ENCODE data around the gene TMEM266. TPM values are rescaled to one million over a fixed set of nuclear protein-coding genes. Genes with fewer than 3 reads are reported as not detected.
A peak's percentile ranks its signal among the peaks of the same experiment; 100 is the strongest.

TMEM266 gene
- total and polyA plus RNA-seq, 8 donors, result 1.9 to 5.5 (median 4.2) TPM

GRCh38 chr15:76127880-76128279, 68.1 kb downstream of the TMEM266 start:
- intact Hi-C loops (cut with DNase I), result no loop called here
- H3K27me3 ChIP-seq, result no peaks in the 10 kb centered on the region
- no peaks in the 10 kb centered on the region for H3K36me3 ChIP-seq
- ATAC-seq (peak; percentile 50 to 75 (median 70)), DNase-seq (peak in 2 of 6 donors; percentile 33 to 40), FAIRE-seq (no peak)
- peaks cover 0 to 17% (median 15%) of the 10 kb centered on the region in 3 donors for H3K4me1 ChIP-seq
- no peak for TF ChIP-seq CTCF (IDR thresholded peaks at IDR 0.05)
- H3K27ac ChIP-seq, result peak overlapping the region; percentile 11 to 68 (median 42)
- peak overlapping the region in 2 of 4 donors; percentile 9 to 30 for H3K4me3 ChIP-seq
- no peaks in the 10 kb centered on the region for H3K9me3 ChIP-seq
- WGBS, 2 donors, result 19 to 25% methylated on average over 4 of the region's 4 CpGs

- TF ChIP-seq CTCF (IDR thresholded peaks at IDR 0.05), result no peak
- no peak for FAIRE-seq
- Histone ChIP-seq H3K36me3 (no peaks in the 10 kb centered on the region), H3K9me3 (no peaks in the 10 kb centered on the region), H3K27ac (no peak overlapping the region), H3K27me3 (no peaks in the 10 kb centered on the region), H3K4me1 (no peaks in the 10 kb centered on the region), H3K4me3 (no peak overlapping the region)
- intact Hi-C loops (cut with DNase I), result loop anchor here in 1 of 3 donors (10.0 kb wide), 1 partner anchor 70 kb away; no protein-coding TSS in a partner anchor
- no peak for ATAC-seq
- 96 to 100% methylated on average over 1 of the region's 1 CpG for WGBS, 2 donors
- no peak for DNase-seq
Measured at GRCh38 chr15:76134537-76134936, 74.8 kb downstream of the TMEM266 start.

GRCh38 chr15:76135516-76135915, 75.7 kb downstream of the TMEM266 start:
- Histone ChIP-seq H3K27ac (no peak overlapping the region), H3K36me3 (no peaks in the 10 kb centered on the region), H3K4me3 (no peak overlapping the region), H3K4me1 (peaks cover 0 to 6% (median 0%) of the 10 kb centered on the region in 3 donors), H3K27me3 (no peaks in the 10 kb centered on the region), H3K9me3 (no peaks in the 10 kb centered on the region)
- FAIRE-seq (no peak), DNase-seq (no peak), ATAC-seq (no peak)
- intact Hi-C loops (cut with DNase I), result loop anchor here in 2 of 3 donors (5.0 to 10.0 kb wide), 2 partner anchors 71 to 78 kb away; partner anchors contain the start of gene TMEM266 (in 1 of the 2)
- TF ChIP-seq CTCF (IDR thresholded peaks at IDR 0.05), result no peak
- 85 to 95% methylated on average over 2 of the region's 2 CpGs for WGBS, 2 donors

- TF ChIP-seq CTCF (IDR thresholded peaks at IDR 0.05), result no peak
- Histone ChIP-seq H3K4me1 (peaks cover 0 to 6% (median 0%) of the 10 kb centered on the region in 3 donors), H3K27ac (no peak overlapping the region), H3K27me3 (no peaks in the 10 kb centered on the region), H3K9me3 (no peaks in the 10 kb centered on the region), H3K4me3 (no peak overlapping the region), H3K36me3 (no peaks in the 10 kb centered on the region)
- DNase-seq (no peak), ATAC-seq (no peak), FAIRE-seq (no peak)
- intact Hi-C loops (cut with DNase I), result loop anchor here in 2 of 3 donors (5.0 to 10.0 kb wide), 2 partner anchors 74 to 81 kb away; partner anchors contain the start of gene TMEM266 (in 1 of the 2)
- WGBS, 2 donors, result 82 to 83% methylated on average over 5 of the region's 5 CpGs
Measured at GRCh38 chr15:76138436-76138835, 78.7 kb downstream of the TMEM266 start.

GRCh38 chr15:76139368-76140073, 79.7 kb downstream of the TMEM266 start:
- DNase-seq (peak in 5 of 6 donors; percentile 56 to 84 (median 69)), ATAC-seq (peak; percentile 84 to 96 (median 96)), FAIRE-seq (no peak)
- H3K36me3 ChIP-seq, result no peaks in the 10 kb centered on the region
- H3K4me3 ChIP-seq, result no peak overlapping the region
- H3K4me1 ChIP-seq, result peaks cover 0 to 6% (median 0%) of the 10 kb centered on the region in 3 donors
- no peak overlapping the region for H3K27ac ChIP-seq
- H3K27me3 ChIP-seq, result no peaks in the 10 kb centered on the region
- intact Hi-C loops (cut with DNase I), result loop anchor here in 2 of 3 donors (5.0 to 10.0 kb wide), 3 partner anchors 75 to 325 kb away; partner anchors contain the start of gene TMEM266 (in 1 of the 2)
- no peaks in the 10 kb centered on the region for H3K9me3 ChIP-seq
- peak; percentile 78 to 92 (median 90) for TF ChIP-seq CTCF (IDR thresholded peaks at IDR 0.05)
- 28 to 30% methylated on average over 16 of the region's 16 CpGs for WGBS, 2 donors

Measured in pancreas (tissue), 10 donors.